ENCODE data around the gene IP6K3.

Gene IP6K3

GRCh38 chr6:33714385-33715040, 32.2 kb downstream of the IP6K3 start:
- Histone ChIP-seq H3K36me3 (no peaks in the 10 kb centered on the region), H3K27me3 (no peaks in the 10 kb centered on the region), H3K4me3 (no peak overlapping the region), H3K9me3 (no peaks in the 10 kb centered on the region), H3K27ac (no peak overlapping the region), H3K4me1 (peaks cover 0 to 32% (median 21%) of the 10 kb centered on the region in 4 donors)
- no peak for TF ChIP-seq CTCF (IDR thresholded peaks at IDR 0.05)
- intact Hi-C loops (cut with DNase I; ENCODE audit: low total_unique reads), result loop anchor here (10.0 kb wide), 1 partner anchor 50 kb away; no protein-coding TSS in a partner anchor
- no peak for DNase-seq

GRCh38 chr6:33713786-33714185, 32.9 kb downstream of the IP6K3 start:
- H3K27me3 ChIP-seq, result no peaks in the 10 kb centered on the region
- H3K9me3 ChIP-seq, result no peaks in the 10 kb centered on the region
- no peak for TF ChIP-seq CTCF (IDR thresholded peaks at IDR 0.05)
- H3K4me3 ChIP-seq, result no peak overlapping the region
- peaks cover 0 to 32% (median 21%) of the 10 kb centered on the region in 4 donors for H3K4me1 ChIP-seq
- DNase-seq, result no peak
- intact Hi-C loops (cut with DNase I; ENCODE audit: low total_unique reads), result loop anchor here (10.0 kb wide), 1 partner anchor 51 kb away; no protein-coding TSS in a partner anchor
- H3K27ac ChIP-seq, result no peak overlapping the region
- no peaks in the 10 kb centered on the region for H3K36me3 ChIP-seq

GRCh38 chr6:33712914-33713313, 33.8 kb downstream of the IP6K3 start:
- Histone ChIP-seq H3K9me3 (no peaks in the 10 kb centered on the region), H3K36me3 (no peaks in the 10 kb centered on the region), H3K27ac (no peak overlapping the region), H3K4me3 (no peak overlapping the region), H3K4me1 (peaks cover 0 to 24% (median 15%) of the 10 kb centered on the region in 4 donors), H3K27me3 (no peaks in the 10 kb centered on the region)
- no peak for TF ChIP-seq CTCF (IDR thresholded peaks at IDR 0.05)
- intact Hi-C loops (cut with DNase I; ENCODE audit: low total_unique reads), result loop anchor here (10.0 kb wide), 1 partner anchor 52 kb away; no protein-coding TSS in a partner anchor
- DNase-seq, result no peak

- H3K36me3 ChIP-seq, result no peaks in the 10 kb centered on the region
- peak; percentile 63 for TF ChIP-seq CTCF (IDR thresholded peaks at IDR 0.05)
- intact Hi-C loops (cut with DNase I; ENCODE audit: low total_unique reads), result loop anchor here (10.0 kb wide), 1 partner anchor 53 kb away; no protein-coding TSS in a partner anchor
Measured at GRCh38 chr6:33711140-33712129, 35.3 kb downstream of the IP6K3 start, which contains the start of gene UQCC2. Gene UQCC2 (minus strand): TSS chr6:33711700. CDS start chr6:33711686, 14 bp downstream.

GRCh38 chr6:33710296-33711121, 36.2 kb downstream of the IP6K3 start:
- DNase-seq, result no peak
- no peaks in the 10 kb centered on the region for H3K9me3 ChIP-seq
- intact Hi-C loops (cut with DNase I; ENCODE audit: low total_unique reads), result loop anchor here (10.0 kb wide), 1 partner anchor 54 kb away; no protein-coding TSS in a partner anchor
- H3K4me3 ChIP-seq, result peak overlapping the region; percentile 67 to 77
- TF ChIP-seq CTCF (IDR thresholded peaks at IDR 0.05), result no peak
- no peaks in the 10 kb centered on the region for H3K36me3 ChIP-seq
- H3K4me1 ChIP-seq, result peaks cover 0 to 9% (median 7%) of the 10 kb centered on the region in 4 donors
- peak overlapping the region in 1 of 2 donors; percentile 77 for H3K27ac ChIP-seq
- no peaks in the 10 kb centered on the region for H3K27me3 ChIP-seq

More at GRCh38 chr6:33711140-33712129, 35.3 kb downstream of the IP6K3 start, which contains the start of gene UQCC2:
- Histone ChIP-seq H3K9me3 (no peaks in the 10 kb centered on the region), H3K4me3 (peak within 1 kb of the TSS; percentile 67 to 77), H3K27me3 (no peaks in the 10 kb centered on the region), H3K4me1 (peaks cover 0 to 9% (median 7%) of the 10 kb centered on the region in 4 donors), H3K27ac (peak within 1 kb of the TSS; percentile 72 to 77)
- DNase-seq, result peak; percentile 96 to 97

Data from tibial artery (tissue), 4 donors.